ENCODE measurements around the gene PLOD3.
"Not testable (repeated sequence)": the region's sequence is repeated elsewhere in the genome, so short reads cannot be mapped to it uniquely, and the experiment has no call there.

The PLOD3 gene

DNA sequence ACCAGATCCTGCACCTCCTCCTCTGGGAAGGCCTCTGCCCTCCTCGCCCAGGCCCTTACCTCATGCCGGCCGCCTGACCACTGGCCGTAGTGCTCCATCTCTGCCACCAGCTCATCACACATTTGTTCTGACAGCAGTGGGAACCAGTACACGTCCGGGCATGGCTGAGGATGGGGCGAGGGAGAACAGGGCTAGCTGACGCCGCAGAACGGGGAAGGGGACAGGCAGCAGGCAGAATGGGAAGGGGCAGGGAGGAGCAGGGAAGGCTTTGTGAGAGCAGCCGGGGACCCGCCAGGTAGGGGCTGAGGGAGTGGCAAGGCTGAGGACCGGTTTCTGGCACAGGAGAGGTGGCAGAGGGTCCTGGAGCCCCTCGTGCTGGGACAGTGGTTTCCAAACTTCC lies 8.6 kb downstream of the PLOD3 start:
- DNase-seq = no peak

DNA sequence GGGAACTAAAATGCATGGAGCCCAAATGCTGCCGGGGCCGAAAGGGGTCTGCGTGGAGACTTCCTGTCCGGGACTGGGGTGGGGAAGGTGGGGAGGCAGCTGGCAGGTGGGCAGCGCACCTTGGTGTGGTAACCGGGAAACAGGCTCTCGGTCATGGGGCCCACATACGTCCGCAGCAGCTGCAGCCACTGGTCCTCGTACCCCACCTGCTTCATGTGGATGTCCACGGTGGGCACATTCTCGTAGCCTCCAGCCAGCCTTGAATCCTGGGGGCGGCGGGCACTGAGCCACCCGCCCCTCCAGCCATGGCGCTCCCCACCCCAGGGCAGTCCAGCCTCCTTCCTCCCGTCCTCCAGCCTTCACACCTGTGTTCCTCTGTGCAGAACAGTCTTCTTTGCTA lies 9.9 kb downstream of the PLOD3 start:
- DNase-seq = no peak

DNA sequence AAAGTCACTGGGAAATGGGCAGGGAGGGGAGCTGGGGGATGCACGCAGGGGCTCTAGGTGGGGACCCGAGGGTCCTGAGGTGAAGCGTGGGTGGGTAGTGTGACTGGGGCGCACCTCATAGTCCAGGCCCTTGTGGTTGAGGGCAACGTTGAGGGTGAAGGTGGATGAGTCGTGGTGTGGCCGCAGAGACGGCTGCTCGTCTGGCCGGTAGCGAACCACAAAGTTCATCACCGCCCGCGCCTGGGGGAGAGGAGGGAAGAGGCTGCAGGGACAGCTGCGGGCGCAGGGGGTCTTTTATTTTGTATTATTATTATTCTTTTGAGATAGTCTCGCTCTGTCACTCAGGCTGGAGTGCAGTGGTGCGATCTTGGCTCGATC lies 10.7 kb downstream of the PLOD3 start:
- DNase-seq = no peak

DNA sequence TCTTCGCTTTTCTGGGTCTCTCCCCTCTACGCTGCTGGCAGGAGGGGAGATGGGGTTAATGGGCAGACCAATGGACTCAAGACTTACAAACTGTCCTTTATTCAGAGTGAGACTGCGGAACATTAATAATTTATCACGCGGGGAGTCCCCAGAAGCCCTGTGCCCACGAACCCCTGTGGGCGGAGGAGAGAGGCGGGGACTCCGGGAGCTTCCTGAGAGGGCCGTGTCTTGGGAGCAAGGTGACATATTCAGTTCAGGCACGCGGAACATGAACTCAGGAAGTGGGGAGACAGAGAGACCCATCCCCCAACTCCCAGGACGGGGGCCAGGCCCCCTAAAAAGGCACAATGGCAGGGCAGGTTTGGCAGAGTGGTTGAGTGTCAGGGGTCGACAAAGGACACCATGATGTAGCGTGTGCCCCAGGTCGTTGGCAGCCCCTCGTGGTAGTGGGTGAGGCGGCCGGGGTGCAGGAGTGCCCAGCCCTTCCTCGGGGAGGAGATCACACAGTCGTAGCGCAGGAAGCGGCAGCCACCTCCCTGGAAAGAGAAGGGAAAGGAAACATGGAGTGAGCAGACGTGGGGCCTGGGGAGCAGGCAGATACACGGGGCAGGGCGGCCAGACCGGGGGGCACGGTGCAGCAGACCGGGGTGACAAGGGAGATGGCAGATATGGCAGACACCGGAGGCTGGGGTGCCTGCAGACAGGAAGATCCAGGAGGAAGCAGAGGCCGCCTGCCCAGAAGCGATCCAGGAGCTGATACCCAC lies 11.3 kb downstream of the PLOD3 start:
- DNase-seq = no peak

DNA sequence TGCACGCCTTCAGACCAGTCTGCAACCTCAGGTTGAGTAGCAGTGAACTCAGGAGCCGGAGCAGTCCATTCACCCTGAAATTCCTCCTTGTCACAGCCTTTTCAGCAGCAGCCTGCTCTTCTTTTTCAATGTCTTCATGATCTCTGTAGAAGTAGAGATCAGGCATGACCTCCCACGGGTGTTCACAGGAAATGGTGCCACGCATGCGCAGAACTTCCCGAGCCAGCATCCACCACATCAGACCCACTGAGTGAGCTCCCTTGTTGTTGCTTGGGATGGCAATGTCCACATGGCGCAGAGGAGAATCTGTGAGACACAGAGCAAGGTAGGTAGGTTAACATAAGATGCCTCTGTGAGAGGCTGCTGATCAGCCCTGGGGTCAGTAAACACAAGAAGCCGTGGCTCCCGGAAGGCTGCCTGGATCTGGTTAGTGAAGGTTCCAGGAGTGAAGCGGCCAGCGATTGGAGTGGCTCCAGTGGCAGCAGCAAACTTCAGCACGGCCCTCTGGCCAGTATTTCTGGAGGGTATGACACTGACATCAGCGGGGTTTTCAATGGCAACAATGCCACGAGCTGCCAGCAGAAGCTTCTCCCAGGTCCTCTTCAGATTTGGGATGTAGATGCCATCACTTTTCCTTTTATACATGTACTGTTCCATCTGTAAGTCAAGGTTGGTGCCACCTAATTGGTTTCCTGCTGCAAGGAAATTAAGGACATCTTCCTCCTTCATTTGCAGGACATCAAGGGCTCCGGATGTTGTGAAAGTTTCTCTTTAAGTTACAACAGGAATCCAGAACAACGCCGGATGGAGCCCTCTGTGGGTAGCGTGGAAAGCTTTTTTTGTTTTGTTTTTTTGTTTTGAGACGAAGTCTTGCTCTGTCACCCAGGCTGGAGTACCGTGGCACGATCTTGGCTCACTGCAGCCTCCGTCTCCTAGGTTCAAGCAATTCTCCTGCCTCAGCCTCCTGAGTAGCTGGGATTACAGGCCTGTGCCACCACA lies 13.3 kb downstream of the PLOD3 start:
- DNase-seq = peak; percentile 31

DNA sequence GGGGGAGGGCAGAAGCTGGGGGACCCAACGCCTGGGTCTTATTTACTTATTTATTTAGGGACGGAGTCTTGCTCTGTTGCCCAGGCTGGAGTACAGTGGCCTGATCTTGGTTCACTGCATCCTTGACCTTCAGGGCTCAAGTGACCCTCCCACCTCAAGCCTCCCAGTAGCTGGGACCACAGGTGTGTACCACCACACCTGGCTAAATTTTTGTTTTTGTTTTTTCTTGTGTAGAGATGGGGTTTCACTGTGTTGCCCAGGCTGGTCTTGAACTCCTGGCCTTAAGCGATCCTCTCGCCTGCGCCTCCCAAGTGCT lies 14.8 kb downstream of the PLOD3 start:
- DNase-seq = no peak

DNA sequence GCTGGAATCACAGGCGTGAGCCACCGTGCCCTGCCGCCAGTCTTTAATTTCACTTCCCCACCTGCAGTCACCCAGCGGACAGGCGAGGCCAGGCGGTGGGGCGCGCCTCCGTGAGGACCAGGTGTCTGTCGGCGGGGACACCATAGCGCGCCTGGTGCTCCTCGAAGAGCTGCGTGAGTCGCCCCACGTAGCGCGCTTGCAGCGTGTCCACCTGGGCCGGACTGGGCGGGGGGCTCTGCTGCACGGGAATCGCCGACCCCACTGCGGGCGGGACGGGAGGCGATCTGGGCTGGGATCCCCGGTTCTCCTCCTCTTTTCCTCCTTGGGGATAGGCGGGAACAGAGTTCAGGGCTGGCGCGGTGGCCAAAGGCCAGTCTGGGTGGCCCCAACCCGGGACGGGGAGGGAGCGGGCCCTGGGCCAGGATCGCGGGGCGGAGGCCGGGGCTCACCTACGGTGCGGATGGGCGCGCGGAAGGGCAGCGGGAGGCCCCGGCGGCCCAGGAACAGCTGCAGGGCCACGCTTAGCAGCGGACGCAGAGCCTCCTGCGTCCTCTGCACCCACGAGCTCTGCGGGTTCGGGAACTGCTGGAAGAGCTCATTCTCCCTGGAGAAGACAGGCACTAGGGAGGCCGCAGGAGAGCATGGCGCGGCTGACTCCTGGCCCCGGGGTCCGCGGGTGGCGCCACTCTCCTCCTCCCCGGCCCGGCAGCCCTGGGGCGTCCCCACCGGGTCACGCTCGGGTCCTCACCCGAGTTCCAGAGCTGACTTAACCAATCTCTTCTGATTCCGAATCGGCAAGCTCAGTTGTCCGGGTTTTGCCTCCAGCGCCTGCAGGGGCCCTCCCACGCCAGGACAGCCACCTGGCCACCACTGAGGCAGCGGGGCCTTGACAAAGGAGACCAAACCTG lies 15.4 kb downstream of the PLOD3 start:
- DNase-seq = peak in 1 of 2 experiments; percentile 23

DNA sequence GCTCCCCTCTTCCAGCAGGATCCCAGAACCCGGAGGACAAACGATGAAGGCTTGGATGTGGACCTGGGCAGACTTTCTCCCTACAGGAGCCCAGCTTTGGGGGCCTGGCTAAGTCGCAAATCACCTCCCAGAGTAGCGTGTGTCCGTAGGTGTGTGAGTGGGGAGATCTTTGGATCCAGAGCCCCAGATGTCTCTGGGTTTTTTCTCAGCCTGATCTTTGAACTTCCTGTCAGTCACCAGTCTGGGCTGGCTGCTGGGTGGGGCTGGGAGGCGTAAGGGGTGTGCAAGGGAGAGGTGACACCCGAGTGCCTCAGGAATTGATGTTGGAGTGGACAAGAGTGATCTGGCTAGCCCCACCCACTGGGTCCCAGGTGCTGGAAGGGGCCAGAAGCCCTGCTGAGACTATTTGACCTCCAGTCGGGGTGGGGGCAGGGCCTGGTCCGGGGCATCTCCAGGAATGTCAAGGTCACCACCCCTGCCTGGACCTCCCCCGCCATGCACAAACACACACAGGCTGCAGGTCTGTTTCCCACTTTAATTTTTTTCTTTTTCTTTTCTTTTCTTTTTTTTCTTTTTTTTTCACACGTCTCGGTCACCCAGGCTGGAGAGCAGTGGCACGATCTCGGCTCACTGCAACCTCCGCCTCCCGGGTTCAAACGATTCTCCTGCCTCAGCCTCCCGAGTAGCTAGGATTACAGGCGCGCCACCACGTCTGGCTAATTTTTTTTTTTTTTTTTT lies 16.4 kb downstream of the PLOD3 start, which contains the start of gene MOGAT3:
Gene MOGAT3 (minus strand): TSS at position 175 of the 738 bp plus-strand sequence. CDS start 182 bp downstream, outside the sequence.
- no peak for DNase-seq

DNA sequence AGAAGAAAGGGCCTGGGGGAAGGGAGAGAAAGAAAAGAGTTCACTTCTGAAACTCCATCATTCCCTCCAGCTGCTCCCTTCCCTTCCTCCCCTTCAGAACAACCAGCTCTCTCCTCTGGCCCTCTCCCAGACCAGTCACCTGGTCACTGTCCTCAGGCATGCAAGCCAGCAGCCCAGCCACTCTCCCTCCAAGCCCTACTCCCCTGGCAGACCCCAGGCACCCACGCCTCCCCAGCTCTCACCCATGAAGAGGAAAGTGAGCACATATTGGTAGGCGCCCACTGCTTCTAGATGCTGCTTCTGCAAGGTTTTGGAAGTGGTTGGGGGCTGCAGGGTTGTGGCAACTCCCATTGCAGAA lies 16.9 kb downstream of the PLOD3 start:
- no peak for DNase-seq

DNA sequence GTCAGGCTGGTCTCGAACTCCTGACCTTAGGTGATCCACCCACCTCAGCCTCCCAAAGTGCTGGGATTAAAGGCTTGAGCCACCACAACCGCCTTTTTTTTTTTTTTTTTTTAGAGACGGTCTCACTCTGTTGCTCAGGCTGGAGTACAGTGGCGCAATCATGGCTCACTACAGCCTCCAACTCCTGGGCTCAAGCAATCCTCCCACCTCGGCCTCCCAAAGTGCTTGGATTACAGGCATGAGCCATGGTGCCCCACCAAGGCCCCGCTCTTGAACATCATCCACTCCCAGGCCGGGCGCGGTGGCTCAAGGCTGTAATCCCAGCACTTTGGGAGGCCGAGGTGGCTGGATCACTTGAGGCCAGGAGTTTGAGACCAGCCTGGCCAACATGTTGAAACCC lies 17.9 kb downstream of the PLOD3 start:
- DNase-seq = not testable (repeated sequence)

DNA sequence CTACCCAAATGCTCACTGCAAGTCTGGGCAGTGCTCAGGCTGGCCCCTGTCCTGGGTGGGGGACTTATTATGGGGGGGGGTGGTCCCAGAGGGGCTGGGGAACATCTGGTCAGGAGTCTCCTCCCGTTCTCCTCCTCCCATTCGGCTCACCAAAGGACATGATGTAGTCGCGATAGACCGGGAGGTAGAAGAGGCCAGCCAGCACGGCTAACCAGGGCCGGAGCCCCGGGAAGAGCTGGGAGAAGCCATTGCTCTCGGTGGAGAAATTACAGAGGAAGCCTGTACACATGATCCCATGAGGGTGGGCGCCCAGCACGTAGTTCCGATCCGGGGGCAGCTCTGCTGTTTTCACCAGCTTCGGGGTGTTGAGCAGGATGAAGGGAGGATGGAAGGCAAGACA lies 18.9 kb downstream of the PLOD3 start:
- DNase-seq = no peak

DNA sequence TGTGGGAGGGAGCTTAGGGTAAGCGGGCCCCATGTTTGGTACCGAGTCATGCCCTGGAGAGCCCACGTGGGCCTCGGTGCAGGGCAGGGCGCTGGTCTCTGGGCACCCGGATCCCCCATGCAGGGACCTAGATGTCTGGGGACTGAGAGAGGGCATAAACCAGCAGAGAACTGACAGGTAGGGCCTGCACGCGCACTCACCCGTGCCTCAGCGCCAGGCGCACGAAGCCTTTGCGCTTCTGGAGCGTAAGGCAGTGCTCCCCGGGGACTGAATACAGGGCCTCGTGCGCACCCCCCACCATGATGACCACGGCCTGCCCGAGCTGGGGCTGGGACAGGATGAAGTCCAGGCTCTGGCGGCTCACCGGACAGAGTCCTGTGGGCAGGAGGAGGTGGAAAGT lies 19.4 kb downstream of the PLOD3 start:
- no peak for DNase-seq

DNA sequence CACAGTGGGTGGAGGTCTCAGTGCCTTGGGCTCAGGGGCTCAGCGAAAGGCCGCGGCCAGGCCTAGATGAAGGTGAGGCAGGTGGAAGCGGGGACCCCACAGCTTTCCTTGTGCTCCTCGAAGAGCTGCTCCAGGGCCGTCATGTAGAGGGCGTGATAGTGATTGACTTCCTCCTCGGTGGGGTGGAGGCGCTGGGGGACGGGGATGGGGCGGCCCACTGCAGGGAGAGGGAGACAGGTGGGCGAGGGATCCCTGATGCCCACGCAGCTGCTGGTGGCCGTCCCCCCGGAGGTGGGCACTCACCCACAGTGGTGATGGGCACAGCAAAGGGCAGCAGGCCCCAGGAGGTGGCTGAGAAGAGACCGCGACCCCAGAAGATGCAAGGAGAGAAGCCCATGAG lies 21.5 kb downstream of the PLOD3 start:
- no peak for DNase-seq

DNA sequence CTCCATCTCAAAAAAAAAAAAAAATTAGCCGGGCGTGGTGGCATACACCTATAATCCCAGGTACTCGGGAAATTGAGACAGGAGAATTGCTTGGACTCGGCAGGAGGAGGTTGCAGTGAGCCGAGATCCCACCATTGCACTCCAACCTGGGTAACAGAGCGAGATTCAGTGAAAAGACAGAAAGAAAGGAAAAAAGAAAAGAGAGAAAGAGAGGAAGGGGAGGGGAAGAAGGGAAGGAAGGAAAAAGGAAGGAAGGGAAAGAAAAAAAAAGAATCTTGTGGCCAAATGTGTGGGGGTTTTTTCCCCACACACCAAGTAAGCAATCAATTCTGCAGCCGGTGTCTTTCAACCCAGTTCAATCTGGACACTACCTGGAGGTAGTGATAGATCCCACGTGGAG lies 28.3 kb downstream of the PLOD3 start:
- no peak for DNase-seq

DNA sequence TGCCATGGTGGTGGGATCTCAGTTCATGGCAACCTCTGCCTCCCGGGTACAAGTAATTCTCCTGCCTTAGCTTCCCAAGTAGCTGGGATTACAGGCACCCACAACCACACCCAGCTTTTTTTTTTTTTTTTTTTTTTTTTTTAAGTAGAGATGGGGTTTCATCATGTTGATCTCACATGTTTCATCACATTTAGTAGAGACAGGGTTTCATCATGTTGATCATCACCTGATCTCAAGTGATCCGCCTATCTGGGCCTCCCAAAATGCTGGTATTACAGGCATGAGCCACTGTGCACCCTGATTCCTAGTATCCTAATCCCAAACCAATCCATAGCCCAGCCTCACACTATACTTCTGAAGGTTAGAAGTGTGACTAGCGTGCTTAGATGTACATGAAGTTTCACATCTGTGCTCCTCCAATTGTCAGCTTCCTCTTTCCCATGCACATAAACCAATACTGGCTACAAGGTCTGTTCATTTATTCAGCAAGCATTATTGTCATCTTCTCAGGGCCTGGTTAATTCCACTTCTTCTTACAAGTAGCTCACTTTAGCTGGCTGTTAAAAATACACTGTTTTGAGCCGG lies 30.4 kb downstream of the PLOD3 start:
- DNase-seq = no peak

DNA sequence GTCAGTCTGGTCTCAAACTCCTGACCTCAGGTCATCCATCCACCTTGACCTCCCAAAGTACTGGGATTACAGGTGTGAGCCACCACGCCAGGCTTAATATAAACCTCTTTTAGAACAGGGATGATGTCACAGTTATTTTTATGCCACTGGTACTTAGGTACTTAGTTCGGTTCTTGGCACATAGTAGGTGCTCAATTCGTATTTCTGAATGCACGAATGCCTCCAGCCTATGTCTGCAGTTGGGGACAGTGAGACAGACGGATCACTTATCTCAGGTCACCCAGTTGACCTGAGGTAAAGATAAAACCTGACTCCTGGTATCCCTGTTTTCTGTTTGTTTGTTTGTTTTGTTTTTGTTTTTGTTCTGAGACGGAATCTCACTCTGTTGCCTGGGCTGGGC lies 31.2 kb downstream of the PLOD3 start:
- DNase-seq = no peak

DNA sequence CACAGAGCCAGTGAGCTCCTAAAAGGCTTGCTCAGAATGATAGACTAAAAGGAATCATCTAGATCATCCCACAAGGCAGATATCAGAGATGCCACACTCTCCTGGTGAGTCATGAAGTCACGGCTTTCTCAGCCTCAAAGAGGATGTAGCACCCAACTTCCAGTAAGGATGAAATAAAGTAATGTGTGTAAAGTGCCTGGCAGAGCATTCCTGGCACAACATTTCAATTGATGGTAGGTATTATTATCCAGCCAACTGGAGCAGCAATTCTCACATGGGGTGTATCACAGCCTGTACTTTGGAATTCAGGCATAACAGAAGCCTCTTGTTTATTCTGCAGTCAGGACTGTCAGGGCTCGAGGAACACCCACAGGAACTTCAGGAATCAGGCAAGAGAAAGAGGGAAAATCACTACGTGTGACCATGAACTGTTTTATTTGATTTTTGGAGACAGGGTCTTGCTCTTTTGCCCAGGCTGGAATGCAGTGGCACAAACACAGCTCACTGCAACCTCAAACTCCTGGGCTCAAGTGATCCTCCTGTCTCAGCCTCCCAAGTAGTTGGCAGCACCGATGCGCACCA lies 32.0 kb downstream of the PLOD3 start:
- no peak for DNase-seq

DNA sequence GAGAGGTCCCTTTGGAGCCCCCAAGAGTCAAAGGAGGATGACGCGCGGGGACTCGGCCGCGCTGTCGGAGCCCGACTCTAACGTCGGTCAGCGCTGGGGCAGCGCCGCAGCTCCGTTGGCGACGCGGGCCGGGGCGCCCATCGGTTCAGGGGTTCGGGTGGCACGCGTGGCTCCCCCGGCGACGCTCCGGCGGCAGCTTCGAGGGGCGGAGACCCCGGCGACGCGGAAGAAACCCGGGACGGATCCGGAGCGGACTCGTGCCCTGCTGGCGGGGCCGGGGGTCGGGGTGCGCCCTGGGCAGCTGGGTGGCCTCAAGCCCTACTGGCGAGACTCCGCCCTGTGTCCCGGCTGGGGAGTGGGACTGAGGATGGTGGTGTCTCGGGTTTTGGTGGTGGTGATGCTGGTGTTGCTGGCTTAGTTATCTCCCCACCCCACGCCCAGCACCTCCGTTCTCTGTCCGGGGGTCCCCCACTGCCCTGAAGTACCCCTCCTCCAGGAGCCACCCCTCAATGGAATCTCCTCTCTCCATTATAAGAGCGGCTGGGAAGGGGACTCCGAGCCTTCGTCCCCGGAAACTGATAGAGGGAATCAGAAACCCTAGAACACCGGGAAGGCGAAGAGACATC lies 37.1 kb downstream of the PLOD3 start, which contains the start of gene NAT16:
Gene NAT16 (minus strand): TSS at position 164 of the 626 bp plus-strand sequence. CDS start 5,486 bp downstream, outside the sequence.
- DNase-seq = no peak

DNA sequence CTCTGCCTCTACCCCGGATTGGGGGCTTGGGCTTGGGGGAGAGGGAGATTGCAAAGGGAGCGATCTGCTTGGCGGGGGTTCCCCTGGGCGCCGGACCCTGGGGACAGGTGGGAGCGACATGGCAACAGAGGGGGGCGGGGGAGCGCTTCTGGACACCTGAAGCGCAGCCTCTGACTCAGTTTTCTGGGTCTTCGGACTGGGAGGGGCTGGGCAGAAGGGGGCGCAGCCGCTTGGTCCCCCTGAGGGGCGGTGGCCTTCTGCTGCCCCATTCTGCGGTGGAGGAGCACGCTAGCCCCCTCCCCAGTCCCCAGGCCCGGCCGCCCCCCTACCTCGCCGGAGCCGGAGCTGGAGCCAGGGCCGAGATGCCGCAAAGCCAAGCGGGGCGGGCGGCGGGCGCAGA lies 37.7 kb downstream of the PLOD3 start:
- no peak for DNase-seq

DNA sequence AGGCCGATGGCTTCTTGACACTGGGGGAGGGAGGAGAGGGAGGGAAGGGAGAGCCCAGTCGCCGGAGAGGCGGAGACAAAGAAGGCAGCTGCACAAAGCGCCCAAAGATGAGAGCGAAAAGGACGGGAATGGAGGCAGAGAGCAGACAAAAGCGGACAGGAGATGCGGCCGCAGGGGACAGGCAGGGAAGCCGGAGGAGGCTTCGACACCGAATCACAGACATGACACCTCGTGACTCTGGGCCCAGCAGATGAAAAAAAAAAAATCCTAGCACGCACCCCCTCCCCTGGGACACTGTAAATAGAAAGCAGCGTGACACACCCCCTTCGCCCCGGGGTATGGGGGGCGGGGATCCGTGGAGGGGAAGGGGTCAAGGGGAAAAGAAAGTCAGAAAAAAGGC lies 38.3 kb downstream of the PLOD3 start:
- no peak for DNase-seq

DNA sequence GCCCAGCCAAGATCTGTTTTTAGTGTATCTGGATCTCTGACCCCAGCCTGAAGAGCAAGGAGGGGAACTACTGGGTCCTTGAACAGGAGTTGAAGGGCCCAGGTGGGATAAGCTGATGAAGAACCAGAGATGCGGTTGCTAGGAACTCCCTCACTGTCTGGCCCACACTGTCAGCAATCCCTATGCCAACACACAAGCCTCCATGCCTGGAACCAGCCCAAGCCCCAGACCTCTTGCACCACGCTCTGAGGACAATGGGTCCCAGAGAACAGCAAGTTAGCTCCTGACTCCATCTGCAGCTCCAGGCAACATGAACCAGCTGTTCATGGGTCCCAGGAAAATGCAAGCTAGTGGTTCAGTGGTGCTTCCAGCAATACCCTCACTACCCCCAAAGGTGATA lies 39.7 kb downstream of the PLOD3 start:
- no peak for DNase-seq
